PC-9 (cell line): ENCODE results near the gene JMJD8.

ENCODE experiments used
- CTCF ChIP-seq: fragments of 200-600 bp; sonication (generic); conservative IDR thresholded peaks from 2 replicates; pipeline ENCODE4 v1.6.1; 2017; ENCODE audit warnings: mixed run types, antibody characterized with exemption, mild to moderate bottlenecking, moderate library complexity
- EZH2 ChIP-seq: fragments of 200-600 bp; sonication (generic); IDR thresholded peaks from 2 replicates; pipeline ENCODE4 v1.8.0; 2017; ENCODE audit warnings: antibody characterized with exemption, low read depth

DNA sequence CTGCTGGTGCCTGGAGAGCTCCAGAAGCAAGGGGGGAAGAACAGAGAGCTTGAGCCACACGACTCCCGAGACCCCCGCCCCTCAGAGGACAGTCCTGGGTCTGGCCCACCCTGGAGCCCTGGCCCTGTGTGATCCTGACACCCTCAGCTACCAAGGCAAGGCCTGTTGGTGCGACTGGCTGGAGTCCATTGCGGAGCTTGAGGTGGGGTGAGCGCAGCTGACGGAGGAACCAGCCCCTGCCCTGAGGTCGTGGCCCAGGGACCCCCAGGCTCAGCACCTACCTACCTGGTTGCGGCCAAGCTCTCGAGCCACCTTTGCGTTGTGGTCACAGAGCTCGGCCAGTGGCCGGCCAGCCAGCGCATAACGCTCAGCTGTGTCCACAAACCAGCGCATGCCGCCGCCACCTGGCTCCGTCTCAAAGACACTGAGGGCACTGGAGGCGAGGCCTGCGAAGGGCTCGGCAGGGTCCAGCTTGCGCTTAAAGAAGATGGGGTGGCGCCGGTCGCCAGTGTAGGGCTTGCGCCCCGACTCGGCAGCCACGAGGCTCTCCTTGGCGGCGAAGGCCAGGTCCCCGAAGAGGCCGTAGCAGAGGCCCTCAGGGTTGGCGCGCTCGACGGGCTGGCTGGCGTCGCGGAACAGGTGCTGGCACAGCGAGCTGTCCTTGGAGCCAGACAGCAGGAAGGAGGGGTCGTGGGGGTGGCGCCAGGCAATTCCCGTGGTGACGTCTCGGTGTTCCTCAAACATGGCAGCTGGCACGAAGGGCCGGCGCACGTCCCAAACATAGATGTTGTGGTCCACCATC is 2.5 kb upstream of the JMJD8 start:
- TF ChIP-seq CTCF = no peak
- TF ChIP-seq EZH2 = no peak
